ENCODE data around the gene CST3.

CST3 gene

DNA sequence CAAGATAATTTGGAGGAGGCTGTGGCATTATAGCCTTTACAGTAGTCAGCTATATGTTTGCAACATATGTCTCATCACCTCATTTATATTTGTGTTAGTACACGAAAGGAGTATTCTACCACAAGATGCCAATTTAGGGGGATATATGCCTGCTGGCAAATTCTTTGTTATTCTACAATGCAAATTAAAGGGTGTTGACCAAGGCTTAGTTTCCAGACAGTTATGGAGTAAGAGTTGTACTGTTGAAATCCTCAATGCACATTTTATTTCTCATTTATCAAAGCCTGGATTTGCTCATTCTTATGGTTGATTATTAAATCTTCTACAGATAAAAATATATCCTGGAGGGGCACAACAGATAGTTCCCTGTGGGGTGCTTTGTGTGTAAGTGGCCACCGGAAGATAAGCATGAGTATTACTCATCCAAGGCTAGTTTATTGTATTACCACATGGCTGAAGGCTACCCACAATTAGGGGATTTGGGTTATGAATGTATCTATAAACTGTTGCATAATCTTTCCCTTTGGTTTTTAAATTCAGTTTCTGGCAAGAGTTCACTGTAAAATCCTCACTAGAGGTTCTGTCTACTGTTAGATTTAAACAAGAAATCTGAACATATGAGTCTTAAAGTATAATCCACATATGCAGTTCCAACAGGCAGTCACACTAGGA is 41.0 kb downstream of the CST3 start:
- DNase-seq, result no peak

- DNase-seq, result no peak
Observed at GRCh38 chr20:23595941-23596340, 41.8 kb downstream of the CST3 start.

DNA sequence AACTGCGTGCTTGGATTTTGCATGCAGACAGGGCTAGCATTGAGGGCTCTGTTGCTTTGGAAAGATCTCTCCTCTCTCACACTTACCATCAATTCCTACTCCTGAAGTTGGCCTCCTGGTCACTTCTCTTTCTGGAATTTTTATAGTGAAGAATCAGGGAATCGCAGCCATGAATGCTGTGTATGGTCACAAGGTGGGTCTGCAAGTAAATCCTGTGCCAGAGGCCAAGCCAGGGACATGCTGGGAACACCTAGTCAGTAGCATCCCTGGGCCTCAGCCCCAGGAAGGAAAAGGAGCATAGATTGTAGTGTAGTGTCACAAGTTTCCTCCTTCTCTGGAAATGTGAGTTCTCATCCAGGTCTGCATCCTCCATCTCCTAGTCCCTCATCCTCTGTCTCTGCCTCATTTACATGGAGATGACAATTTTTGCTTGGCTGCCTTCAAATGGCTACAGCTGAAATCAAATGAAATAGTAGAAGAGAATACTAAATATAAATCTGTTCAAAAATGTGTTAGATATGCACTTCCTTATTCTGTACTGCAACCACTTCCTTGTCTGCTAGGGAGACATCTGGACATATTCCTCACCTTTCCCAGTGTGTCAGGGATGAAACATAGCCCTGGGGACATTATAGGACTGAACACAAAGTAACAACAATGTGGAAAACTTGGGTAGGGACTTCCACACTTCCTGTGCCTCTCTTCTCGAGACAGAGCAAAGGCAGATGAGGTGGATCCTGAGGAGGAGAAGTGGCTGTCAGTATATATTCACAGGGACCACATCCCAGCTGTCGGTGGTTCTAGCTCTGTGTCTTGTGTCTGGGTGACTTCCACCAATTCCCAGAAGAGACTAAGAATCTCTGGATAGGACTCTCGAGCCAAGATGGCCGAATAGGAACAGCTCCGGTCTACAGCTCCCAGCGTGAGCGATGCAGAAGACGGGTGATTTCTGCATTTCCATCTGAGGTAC is 49.0 kb downstream of the CST3 start:
- DNase-seq, result no peak

- no peak for DNase-seq
Observed at GRCh38 chr20:23587631-23588030, 50.1 kb downstream of the CST3 start.

GRCh38 chr20:23586735-23587525 is 50.8 kb downstream of the CST3 start:
- DNase-seq, result no peak

GRCh38 chr20:23585808-23586734 is 51.7 kb downstream of the CST3 start:
- no peak for DNase-seq

DNA sequence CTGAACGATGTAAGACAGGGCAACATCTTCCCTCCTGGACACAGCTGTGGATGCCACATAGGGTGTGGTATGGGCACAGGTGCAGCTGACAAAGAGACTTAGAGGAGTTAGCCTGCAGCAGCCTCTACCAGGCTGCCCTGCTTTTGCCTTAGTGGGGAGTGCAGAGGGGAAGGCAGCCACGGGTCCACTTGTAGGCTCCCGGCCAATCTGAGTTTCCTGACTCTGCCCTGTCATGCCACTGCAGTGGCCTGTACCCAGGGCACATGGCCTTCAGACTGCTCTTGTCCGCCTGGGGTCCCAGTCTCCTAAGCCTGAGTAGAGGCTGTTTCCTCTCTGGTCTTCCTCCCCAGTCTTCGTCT is 52.3 kb downstream of the CST3 start:
- DNase-seq, result no peak

DNA sequence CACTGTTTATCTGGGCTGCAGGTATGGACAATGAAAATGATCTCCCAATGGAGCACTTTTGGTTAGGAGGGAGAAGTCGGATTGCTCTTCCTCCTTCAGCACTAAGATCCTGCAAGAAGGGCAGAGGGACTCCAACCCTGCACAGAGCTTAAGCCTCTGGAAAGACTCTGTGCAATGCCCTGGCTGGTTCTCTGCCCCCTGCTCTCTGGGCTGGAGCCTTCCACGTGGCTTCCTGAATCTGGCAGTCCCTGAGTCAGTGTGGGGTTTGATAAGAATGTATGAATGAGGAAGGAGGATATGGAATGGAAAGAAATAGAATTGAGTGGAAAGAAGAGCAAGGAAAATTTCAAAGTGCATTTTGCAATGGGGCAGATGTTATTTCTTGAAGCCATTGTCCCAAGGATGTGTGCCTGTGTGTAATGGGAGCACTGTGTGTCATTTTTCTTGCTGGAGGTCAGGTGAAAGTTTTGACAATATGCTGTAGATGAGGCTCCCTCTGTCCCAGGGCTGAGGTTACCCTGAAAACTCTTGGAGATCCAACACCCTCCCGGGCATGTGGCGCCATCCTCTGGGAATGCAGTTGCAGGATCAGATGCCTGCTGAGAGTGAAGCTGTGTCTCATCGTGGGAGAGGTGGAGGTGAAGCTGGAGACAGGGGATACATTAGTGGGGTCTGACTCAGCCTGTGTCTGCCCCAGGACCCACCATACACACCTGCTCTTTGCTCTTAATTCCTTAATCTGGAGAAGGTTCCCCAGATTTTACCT is 53.1 kb downstream of the CST3 start:
- no peak for DNase-seq

Measured in retina (tissue), 1 donor.